GM18511 (cell line): Measurements from ENCODE around the gene SCYGR2.
"Not testable (repeated sequence)": the region's sequence is repeated elsewhere in the genome, so short reads cannot be mapped to it uniquely, and the experiment has no call there.

Source experiments
- ATAC-seq: cut with Tn5 transposase; IDR thresholded peaks from one replicate; pipeline ENCODE4 v1.9.1; 2021; ENCODE audit warnings: mild to moderate bottlenecking, moderate library complexity; ENCODE audit not compliant: unreplicated experiment

The SCYGR2 gene, protein sequence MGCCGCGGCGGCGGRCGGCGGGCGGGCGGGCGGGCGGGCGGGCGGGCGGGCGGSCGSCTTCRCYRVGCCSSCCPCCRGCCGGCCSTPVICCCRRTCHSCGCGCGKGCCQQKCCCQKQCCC

DNA sequence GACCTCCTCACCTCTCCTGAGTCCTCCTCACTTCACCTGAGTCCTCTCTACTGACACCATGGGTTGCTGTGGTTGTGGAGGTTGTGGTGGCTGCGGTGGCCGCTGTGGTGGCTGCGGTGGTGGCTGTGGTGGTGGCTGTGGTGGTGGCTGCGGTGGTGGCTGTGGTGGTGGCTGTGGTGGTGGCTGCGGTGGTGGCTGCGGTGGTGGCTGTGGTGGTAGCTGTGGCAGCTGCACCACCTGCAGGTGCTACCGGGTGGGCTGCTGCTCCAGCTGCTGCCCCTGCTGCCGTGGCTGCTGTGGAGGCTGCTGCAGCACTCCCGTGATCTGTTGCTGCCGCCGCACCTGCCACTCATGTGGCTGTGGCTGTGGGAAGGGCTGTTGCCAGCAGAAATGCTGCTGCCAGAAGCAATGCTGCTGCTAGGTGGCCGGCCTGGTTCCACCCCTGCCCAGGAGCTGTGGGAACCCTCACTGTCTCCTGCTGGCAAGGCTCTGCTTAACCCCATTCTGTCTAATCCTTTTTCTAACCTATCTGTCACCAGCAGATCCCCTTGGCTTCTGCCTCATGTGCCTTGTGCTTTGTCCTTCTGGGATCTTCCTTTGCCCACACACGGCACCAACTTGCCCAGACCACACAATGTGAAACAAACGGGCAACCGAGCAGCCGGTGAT, at the start of gene SCYGR2:
Gene SCYGR2, plus strand, starts transcription at position 59 of the 669 bp plus-strand sequence. Its CDS starts 0 bp downstream, at position 59.
- not testable (repeated sequence) for ATAC-seq

DNA sequence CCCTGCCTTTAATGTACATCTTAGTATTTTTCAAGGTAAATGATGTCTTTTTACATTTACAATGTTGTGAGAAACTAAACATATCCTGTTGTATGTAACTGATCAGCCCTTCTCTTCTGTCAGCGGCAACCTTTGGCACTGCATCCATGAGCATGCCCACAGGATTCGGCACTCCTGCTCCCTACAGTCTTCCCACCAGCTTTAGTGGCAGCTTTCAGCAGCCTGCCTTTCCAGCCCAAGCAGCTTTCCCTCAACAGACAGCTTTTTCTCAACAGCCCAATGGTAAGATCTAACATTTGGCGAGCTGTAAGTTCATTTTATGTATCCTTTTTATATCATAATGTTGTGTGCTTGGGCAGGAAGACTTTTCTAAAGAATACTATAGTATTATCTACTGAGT, 46.9 kb upstream of the SCYGR2 start:
- no peak for ATAC-seq

DNA sequence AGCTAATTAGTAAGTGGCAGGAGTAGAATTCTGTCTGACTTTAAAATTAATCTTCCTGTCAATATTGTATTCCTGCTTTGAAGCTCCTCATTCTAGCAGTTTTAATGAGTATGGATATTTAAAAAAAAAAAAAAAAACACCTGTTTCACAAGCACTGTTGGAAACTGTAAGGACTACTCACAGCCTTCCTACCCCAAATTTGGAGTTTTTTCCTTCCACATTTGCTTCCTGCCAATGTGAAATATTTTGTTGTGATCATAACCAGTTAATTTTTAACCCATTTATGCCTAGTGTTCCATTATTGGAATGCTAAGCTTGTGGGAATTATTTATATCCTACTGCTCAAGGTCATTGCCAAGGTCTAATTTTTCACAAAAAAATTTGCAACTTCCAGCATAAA, 36.1 kb upstream of the SCYGR2 start:
- ATAC-seq = no peak

DNA sequence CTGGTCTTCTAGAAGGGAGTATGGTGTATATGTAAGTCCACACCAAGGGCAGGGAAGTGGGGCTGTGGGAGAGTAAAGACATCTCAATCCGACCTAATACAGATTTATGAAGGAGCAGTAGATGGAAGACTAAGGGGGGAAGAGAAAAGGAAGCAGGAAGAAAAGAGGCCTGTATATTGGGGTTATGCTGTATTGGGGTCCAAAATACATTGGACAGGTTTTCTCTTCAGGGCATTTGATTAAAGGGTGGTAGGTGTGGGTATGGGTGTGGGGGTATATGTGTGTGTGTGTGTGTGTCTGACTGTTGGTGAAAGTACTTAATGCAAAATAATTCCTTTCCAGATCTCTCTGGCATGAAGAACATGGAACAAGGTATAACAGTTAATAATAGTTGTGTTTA, 33.6 kb upstream of the SCYGR2 start:
- ATAC-seq = no peak

DNA sequence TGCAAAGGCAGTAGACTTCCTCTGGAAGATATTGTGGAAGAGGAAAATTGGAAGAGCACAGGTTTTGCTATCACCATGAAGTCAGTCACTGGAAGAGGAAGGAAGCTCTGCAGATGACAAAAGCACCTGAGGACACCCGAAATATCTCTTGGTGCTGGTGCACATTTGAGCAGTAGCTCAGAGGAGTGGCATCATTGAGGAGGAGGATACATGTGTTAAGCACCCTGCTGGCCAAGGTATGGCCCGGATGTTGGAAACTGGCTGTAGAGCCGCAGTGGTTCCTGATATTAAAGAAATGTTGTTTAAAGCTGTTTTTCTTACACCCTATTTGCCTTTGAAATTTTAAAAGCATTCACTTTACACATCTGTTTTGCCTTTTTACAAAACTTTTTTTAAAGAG, 32.7 kb upstream of the SCYGR2 start:
- ATAC-seq = no peak

DNA sequence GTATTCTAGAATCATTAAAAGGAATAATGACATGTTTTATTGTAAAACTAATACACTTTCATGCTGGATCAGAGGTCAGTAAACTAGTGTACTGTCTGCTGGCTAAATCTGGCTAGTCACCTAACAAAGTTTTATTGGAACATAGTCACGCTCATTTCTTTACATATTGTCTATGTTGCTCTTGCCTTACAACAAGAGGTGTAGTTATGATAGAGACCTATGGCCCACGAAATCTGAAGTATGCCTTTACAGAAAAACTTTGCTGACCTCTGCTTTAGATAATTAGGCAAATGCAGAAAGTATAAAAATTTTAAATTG, 29.9 kb upstream of the SCYGR2 start:
- ATAC-seq = no peak

DNA sequence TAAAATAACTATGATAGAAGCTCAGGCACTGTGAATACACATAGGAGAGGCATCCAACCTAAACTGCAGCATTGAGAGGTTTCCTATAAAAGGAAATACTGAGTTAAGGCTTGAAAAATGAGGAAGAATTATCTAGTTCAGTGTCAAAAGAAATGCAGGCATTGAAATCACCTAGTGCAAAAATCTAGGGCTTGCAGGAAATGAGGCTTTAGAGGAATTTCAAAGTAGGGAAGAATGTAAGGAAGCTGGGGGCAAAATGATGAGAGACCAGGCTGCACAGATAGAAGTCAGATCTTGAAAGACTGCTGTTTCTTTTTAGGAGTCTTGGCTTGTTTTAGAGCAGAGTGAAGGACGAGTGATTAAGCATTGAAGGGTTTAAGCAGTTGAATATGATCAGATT, 28.1 kb upstream of the SCYGR2 start:
- no peak for ATAC-seq

DNA sequence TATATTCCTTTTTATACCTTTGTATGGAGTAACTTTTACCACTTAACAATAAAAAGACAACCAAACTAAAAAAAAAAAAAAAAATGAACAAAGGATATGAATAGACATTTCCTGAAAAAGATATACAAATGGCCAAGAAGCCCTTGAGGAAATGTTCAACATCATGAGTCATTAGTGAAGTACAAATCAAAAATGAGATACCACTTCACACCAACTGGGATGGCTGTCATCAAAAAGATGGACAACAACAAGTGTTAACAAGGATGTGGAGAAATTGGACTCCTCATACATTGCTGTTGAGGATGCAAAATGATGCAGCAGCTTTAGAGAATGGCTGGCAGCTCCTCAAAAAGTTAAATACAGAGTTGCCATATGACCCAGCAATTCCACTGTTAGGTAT, 22.6 kb upstream of the SCYGR2 start:
- ATAC-seq = no peak

DNA sequence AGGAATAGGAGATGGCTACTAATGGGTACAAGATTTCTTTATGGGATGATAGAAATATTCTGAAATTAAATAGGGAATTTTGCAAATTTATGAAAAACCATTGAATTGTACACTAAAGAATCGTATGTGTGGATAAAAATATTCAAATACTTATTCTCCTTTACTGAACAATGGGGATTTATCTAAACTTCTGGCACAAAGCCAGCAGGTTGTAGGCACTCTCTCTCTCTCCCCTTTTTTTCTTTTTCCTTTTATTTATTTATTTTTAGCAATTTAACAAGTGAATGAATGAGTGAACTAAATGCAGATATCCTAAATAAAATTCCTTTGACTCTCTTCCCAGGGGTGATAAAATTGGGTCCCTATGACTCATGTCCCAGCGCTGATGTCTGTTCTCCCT, 21.9 kb upstream of the SCYGR2 start:
- no peak for ATAC-seq

DNA sequence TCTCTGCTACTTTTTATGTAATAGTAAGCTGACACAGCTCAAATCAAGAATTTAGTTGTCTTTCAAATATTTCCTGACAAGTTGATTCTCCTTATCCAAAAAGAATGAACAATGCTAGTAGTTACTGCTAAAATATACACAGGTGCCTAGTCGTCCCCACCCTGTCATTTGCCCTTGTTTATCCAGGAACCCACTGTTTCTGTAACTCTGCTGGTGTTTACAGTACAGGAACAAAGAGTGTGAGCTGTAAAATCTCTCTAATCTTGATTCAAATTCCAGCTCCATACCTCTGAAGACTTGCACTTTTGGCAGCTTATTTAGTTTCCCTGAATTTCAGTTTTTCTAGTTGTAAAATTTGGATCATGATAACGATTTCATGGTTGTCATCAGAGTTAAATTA, 21.1 kb upstream of the SCYGR2 start:
- no peak for ATAC-seq

DNA sequence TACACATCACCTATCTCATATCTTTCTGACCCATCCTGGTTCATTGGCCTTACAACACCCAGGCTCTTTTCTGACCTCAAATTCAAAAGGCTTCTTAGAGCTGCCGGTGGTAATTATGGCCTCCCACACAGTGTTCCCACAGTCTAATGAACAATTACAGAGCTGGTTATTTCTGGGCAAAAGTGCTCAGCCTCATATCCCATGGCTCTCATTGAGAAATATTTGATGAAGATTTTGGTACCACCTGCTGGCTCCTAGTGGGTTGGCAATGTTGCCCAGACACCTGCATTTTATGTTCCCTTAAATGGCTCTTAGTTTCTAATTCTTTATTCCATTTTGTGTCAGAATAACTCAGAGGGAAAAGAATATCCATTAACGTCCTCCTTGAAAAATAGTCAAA, 20.1 kb upstream of the SCYGR2 start:
- ATAC-seq = no peak

DNA sequence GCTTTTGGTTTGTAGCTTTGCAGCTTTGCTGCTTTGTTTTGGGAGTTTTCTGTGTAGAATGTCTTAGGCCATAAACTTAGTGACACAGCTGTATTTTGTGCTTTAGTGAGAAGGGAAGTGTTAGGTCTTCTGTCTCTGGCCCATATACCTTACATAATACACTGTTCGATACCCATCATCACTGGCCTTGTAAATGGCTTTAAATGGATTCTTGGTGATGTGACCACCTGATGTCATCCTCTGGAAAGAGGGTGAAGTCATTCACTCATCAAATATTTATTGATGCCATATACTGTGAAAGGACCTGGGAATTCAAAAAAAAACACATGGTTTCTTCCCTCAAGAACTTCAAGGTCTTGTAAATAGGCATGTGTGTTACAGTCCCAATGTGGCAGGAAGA, 18.9 kb upstream of the SCYGR2 start:
- no peak for ATAC-seq

DNA sequence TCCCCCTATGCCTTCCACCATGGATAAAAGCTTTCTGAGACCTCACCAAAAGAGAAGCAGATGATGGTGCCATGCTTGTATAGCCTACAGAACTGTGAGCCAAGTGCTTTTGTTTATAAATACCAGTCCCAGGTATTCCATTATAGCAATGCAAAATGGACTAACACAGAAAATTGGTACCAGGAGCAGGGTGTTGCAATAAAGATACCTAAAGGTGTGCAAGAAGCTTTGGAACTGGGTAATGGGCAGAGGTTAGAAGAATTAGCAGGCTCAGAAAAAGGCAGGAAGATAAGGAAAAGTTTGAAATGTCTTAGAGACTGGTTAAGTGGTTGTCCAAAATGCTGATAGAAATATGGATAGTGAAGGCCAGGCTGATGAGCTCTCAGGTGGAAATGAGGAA, 16.3 kb upstream of the SCYGR2 start:
- no peak for ATAC-seq

DNA sequence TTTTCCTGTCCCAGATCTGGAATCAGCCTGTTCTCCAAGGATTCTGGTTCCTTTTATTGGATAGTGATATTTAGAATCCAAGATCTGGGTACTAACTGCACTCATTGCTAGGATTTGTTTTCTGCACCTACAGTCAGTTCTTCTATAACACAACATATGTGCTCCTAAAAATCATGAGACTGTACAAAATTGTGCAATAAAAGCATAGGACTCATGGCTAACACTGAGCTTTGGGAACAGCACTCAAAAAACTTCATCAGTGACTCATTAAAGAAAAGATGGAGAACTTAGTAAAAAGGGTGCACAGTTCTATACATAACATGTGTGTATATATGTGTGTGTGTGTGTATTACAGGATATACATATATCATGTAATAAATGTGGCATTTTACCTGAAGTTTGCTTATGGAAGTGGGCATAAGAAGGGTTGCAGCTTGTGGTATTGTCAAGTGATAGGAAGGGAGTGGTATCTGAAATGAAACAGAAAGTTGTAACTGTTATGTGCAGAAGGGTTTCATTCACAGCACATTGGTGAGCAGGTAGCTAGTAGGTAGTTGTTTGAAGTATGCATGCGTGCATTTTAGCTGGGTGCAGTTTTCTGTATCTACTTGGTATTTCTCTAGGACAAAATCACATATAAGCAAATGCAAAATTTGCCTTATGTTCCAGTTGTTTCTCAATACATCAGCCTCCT, 5.9 kb upstream of the SCYGR2 start:
- ATAC-seq = peak; percentile 86

DNA sequence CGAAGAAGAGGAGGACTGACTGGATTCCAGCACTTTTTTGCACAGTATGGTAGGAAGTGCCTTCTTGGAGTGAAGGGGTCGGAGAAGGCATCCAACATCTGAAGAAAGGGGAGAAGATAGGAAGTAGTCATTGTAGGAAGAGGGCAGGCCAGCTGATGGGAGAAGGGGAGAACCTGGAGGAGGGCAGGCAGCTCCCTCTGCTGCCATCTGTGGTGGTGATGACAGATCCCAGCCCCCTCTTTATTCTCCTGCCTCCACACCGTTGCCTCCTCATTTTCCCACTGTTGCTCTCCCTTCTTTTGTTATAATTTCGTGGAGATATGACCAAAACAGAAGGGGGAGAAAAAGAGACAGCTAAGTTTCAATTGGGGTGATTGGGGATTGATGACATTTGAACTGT, 2.9 kb upstream of the SCYGR2 start:
- no peak for ATAC-seq

DNA sequence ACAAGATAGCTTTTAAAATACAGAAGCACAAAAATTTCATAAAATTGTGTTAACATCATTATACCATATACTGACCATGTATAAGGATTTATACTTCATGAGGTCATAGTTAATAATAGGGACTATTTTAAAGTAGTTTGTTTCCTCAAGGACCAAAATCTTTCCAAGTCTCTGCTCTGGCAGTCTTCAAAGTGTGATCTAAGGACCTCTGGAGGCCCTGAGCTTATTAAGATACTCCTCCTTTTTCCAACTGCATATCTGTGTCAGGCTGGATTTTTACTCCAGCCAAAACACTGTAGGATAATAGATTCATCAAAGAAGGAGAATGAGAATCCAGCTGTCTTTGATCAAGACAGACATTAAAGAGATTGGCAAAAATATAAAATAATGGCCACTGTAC, 1.7 kb upstream of the SCYGR2 start:
- no peak for ATAC-seq

DNA sequence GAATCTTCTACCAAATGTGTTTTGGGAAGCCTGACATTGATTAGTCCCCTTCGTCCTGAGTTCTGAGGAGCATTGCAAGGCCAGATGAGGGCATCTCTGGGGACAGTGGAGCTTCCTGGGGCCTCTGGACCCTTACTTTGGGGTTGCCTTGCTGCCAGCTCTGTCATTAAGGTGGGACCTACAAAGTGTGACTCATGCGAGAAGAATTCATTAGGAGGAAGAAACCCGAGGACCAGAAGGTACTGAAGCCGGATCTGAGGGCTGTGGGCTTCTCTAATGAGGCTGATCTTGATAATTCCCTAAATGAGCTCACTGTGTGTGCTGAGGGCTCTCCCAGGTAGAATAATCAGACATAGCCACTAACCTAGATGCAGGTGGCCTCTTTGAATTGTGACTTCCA, 695 bp upstream of the SCYGR2 start:
- no peak for ATAC-seq

DNA sequence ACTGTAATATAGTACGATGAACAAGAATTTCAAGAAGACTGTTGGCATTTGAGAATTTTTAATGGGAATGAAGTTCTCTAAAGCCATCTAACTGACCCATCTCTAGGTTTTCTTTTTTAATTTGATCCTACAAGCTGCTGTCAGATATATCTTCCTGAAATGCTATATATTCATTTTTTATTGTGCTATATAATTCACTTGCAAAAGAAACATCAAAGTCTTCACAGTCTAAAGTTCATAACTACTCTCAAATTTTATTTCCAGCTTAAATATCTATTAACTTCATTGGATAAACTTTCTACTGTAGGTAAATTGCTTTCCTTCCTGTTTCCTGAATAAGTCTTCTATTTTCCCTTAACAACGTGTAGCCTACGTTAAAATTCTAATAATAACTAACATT, 3.7 kb downstream of the SCYGR2 start:
- no peak for ATAC-seq

DNA sequence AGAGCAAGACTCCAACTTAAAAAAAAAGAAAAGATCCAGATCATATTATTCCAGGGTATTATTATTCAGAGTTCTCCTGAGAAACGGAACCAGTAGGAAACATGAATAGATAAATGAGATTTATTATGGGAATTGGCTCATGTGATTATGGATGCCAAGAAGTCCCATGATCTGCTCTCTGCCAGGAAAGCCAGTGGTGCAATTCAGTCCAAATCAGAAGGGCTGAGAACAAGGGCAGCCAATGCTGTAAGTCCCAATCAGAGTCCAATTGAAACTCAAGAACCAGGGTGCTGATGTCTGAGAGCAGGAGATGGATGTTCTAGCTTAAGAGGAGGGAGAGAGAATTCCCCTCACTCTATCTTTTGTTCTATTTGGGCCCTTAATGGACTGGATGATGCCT, 7.8 kb downstream of the SCYGR2 start:
- no peak for ATAC-seq

DNA sequence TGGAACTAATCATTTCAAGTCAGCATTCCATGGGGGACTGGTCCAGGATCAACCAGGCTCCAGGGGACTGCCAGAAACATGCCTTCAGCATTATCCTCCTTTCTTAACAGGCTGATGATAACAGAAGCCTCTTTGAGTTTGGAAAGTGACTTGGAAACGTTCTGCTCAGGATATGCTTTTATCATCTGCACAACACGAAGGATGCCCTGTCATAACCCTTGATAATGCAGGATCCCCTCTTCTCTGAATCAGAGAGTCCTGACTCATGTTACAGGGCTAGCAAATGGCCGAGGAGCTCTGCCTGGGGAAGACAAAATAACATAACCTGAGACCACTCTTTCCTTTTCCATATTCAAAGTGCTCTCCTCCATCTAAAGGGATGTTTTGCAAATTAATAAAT, 9.2 kb downstream of the SCYGR2 start:
- ATAC-seq = no peak

DNA sequence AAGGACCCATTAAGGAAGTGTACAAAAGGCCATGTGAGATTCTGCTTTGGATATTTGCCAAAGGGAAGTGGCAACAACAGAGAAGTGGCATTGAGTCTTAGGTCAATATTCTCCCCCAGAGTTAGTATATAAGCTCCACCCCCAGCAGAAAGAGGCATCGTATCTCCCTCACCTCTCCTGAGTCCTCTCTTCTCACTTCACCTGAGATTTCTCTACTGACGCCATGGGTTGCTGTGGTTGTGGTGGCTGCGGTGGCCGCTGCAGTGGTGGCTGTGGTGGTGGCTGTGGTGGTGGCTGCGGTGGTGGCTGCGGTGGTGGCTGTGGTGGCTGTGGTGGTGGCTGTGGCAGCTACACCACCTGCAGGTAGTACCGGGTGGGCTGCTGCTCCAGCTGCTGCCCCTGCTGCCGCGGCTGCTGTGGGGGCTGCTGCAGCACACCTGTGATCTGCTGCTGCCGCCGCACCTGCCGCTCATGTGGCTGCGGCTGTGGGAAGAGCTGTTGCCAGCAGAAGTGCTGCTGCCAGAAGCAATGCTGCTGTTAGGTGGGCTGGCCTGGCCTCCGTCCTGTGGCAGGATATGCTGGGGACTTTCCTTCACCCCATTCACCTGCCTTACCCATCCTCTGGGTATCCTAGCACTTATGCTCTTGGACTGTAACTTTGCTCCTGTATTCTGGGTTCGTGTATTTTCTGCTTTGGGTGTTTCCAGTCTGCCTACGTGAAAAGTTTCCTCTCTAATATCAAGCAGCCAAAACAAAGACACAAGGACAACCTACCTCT, 10.1 kb downstream of the SCYGR2 start:
- ATAC-seq = peak; percentile 76

DNA sequence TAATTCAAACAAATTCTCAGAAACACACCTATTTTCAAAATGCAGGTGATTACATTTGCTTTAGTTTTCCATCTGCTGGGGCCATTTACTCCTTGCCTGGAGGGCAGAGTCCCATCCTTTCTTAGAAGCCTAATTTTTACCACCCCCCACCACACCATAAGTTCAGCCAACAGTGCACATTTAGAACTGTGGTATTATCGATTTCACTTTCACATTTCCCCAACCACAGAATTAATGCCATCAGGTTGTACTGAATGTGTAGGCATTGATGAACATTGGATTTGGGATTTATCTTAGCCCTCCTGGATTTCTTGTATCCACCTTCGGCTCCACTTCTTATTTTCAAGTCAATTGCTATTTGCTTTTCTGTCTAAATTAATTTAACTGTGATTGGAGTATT, 11.4 kb downstream of the SCYGR2 start:
- peak; percentile 53 for ATAC-seq
